Measurements from ENCODE around the gene ADAM30. TPM values are rescaled to one million over a fixed set of nuclear protein-coding genes. Genes with fewer than 3 reads are reported as not detected.

The ADAM30 gene
- total RNA-seq, 1 donor from 2014 or later = not detected

DNA sequence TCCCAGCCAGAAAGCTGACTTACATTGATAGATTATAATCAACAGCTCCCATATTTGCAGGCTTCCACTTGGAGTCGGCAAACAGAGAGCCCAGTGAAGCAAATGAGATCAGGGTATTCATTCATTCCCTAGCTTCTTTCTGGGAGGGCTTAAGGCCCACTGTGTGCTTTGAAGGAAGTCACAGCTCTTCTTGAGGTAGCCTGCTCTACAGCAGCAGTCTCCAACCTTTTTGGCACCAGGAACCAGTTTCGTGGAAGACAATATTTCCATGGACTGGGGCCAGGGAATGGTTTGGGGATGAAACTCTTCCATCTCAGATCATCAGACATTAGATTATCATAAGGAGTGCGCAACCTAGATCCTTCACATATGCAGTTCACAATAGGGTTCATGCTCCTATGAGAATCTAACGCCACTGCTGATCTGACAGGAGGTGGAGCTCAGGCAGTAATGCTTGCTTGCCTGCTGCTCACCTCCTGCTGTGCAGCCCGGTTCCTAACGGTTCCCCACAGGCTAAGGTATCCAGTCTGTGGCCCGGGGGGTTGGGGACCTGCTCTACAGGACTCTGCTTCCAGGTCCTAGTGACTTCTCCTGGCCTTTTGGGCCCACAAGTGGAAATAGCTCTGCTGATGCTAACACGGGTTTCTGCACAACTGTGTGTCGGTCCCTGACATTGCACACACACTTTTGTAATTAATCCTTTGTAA lies 13.7 kb upstream of the ADAM30 start:
- no peak for DNase-seq (ENCODE audit: low spot score)

DNA sequence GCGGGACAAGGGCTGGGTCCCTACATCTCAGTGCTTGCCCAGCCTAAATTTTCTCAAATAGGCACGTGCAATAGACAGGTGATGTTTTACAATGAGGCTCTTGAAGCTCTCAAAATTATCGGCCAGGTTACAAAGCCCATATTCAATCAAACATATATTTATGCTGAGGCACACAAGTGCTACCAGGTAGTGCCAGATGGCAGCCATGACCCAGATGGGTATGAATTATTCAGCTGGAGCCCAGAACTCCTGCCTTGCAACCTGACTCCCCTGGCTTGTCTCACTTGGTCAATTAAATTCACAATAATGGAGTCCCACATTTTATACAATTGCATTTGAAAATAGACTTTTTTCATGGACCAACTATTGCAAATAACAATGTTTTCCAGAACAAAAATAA lies 12.3 kb upstream of the ADAM30 start:
- no peak for DNase-seq (ENCODE audit: low spot score)

DNA sequence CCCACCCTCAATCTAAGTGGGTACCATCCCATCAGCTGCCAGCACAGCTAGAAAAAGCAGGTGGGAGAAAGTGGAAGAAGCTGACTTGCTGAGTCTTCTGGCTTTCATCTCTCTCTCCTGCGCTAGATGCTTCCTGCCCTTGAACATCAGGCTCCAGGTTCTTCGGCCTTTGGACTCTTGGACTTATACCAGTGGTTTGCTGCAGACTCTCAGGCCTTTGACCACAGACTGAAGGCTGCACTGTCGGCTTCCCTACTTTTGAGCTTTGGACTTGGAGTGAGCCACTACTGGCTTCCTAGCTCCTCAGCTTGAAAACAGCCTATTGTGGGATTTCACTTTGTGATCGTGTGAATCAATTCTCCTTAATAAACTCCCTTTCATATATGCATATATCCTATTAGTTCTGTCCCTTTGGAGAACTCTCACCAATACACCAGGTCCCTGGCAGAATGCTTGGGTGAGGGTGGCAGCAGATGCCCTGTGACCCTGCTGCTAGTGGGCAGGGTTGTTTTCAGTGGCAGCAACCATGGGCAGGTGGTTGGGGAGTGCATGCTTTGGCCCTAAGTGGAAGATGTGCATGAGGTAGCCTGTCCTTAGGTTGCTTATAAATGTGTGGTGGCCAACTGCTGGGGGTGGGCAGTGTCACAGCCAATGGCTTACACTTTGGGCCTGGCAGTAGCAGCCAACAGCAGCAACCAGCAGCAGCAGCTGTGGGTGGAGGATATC lies 10.8 kb upstream of the ADAM30 start:
- DNase-seq (ENCODE audit: low spot score) = no peak

DNA sequence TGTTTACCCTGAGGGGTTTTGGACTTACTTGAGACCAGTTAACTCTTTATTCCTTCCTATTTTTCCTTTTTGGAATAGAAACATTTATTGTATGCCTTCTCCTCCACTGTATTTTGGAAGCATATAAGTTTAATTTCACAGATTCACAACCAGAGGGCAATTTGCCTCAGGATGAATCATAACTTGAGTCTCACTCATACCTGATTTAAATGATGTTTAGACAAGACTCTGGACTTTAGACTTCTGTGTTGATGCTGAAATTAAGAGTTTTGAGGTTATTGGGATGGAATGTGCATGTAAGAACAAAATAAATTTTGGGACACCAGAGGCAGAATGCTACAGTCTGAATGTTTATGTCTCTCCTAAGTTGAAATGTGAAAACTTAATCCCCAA lies 7.1 kb upstream of the ADAM30 start:
- DNase-seq (ENCODE audit: low spot score) = no peak

DNA sequence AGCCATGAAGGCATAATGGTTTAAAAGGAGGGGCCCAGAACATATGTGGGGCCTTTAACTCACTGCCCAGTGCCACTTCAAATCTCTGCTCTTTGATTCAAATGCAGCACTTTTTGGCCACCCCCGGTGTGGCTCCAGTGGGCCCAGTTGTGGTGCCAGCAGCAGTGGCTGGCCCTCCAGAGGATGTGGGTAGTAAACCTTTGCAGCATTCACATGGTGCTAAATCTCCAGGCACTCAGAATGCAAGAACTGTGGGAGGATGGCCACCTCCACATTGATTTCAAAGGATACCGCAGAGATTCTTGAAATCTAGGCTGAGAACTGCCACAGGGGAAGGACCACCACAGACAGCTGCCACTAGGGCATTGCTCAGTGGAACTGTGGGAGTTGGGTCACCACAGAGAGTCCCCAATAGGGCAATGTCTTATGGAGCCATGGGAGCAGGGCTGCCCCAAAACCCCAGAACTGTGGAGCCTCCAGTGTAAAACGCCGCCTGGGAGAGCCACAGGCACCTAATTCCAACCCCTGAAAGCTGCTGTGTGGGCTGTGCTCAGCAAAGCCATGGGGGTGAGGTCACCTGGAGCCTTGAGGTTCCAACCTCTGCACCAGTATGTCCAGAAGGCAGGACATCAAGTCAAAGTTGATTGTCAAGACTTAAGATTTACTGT lies 6.6 kb upstream of the ADAM30 start:
- no peak for DNase-seq (ENCODE audit: low spot score)

DNA sequence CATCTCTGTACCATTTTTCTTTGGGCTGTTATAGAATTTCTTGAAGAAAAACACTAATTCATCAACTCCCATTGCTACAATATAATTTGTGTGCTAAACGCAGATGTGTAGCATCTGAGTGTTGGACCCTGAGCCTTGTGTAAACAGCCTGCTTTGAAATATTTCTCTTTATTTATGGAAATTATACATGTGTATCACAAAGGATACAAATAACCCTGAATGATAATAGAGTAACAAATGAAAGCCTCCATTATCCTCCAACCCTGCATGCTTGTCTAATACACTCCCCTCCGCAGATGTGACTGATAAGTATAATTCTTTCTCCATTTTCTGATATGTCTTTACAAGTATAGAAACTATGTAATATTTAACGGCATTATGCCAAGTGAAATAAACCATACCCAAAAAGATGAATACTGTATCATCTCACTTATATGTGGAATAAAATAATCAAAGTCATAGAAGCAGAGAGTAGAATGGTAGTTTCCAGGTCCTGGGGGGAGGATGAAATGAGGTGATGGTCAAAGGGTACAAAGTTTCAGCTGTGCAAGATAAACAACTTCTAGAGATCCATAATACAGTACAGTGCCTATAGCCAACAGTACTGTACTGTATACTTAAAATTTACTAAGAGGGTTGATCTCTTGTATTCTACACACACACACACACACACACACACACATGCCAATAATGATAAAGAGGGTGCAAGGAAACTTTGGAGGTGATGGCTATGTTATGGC lies 2.8 kb upstream of the ADAM30 start:
- no peak for DNase-seq (ENCODE audit: low spot score)

DNA sequence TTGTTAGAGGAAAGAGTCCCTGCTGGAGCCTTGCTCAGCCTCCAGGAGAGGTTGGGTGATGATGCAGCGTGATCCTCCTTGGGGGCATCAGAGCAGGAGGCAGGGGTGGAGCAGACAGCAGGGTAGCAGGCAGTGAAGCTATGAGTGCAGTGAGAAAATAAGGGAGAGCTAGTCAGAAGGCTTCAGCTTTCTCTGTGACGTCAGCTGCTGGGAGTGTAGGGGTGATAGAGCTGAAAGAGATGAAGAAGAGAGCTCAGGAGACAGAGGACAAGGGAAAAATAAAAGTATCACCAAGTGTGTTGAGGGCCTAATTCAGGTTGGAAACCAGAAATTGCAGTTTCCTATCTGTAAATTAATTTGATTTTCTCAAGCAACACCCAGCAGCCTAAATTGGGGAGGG lies 2.2 kb upstream of the ADAM30 start:
- no peak for DNase-seq (ENCODE audit: low spot score)

DNA sequence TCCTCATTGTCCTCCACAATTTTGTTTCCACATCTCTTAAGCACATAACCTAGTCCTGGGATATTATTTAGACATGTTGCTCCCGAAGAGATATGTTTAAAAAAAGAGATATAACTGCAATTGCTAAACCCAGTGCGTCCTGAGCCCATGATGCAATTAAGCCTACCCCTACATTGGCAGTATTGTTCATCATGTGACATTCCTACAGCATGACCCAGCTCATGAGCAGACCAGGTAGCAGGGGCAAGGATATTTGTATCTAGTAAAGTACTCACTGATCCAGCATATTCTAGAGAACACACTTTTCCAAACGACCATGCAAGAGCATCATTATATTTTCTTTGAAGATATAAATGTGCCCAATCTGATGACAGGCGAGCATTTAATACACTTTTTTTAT lies 1.2 kb downstream of the ADAM30 start:
- no peak for DNase-seq (ENCODE audit: low spot score)

DNA sequence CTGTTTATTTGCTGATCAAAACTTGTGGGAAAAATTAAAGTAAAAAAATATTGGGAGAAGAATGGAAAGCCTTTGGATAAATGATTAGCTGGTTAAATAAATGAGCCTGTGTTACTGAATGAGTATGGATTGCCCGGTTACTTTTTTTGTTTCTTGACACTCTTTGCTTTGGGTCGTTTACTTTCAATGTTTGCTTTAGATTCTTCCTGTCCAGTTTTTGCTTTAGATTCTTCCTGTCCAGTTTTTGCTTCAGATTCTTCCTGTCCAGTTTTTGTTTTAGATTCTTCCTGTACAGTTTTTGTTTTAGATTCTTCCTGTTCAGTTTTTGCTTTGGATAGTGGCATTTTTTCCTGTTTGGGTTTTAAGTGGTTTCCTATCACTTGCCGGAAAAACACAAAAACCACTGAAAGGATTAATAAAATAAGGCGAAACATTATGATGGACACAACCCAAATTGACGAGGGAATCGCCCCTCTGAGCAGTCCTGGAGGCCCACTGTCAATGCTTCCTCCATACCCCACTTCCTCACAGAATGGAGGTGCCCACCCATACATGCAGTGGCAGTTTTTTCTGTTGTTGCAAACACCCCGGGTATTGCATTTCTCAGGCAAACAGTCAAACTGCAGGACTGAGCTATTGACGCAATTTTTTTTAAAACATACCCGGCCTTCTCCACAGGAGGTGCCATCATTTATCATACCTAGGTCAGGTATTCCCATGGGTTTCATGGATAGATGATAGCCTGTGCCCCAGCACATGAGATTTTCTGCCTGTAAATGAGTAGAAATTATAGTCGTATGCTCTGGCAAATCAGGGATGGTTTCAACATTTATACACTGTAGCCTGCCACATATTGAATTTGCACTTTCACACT lies 2.3 kb downstream of the ADAM30 start:
- no peak for DNase-seq (ENCODE audit: low spot score)

DNA sequence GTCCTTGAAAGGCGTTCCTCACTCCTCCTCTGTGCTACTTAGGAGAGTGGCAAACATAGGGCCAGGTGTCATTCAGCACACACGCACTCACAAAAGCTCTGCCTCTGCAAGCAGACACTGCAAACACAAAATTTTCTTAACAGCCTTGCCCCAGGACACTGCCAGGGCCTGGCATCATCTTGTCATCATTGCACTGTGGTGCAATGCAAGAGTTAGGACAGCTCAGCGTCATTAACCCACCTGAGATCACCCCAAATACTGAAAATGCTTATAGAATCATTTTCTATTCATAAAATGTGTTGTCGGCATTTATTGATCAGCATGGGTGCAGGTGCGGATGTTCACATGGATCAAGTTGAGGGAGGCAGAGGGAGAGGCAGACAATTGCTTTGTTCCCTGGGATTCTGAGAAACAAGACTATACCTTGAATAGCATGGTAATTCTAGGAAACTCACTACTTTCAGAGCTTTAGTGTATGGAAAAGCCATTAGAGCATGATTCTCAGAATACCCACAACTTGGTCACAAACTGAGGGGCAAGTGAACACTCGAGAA lies 3.0 kb downstream of the ADAM30 start:
- no peak for DNase-seq (ENCODE audit: low spot score)

DNA sequence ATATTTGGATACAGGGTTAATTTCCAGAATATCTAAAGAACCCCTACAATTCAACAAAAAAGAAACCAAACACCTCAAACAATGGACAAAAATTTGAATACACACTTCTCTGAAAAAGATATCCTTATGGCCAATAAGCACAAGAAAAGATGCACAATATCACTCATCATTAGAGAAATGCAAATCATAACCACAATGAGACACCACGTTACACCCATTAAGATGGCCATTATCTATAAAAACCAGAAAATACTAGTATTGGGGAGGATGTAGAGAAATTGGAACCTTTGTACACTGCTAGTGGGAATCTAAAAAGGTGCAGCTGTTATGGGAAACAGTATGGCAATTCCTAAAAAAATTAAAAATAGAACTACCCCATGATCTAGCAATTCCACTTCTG lies 4.9 kb downstream of the ADAM30 start:
- no peak for DNase-seq (ENCODE audit: low spot score)

DNA sequence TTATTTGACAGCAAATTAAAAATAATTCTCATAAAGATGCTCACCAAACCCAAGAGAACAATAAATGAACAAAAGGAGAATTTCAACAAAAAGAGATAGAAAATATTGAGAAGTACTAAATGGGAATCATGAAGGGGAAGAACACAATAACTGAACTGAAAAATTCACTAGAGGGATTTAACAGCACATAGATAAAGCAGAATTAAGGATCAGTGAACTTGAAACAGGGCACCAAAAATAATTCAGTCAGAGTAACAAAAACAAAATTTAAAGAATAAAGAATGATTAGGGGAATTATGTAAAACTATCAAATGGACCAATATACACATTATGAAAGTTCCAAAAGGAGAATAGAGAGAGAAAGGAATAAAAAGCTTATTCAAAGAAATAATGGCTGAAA lies 7.8 kb downstream of the ADAM30 start:
- no peak for DNase-seq (ENCODE audit: low spot score)

DNA sequence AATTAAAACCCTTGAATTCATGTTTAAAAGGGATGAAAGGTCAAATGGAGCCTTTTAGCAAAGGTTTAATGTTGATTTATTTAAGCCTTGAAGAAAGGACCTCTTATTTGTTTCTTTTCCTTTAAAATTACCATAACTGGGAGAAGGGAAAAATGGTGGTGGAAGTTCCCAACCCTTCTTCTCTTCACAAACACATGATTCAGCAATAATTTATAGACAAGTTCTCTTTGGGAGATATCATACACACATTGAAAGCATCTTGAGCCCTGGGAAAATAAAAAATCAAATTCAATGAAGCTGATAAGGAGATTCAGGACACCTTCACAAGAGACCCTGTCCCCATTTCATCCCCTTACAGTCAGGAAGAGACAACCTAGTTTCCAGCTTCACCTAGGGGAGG lies 8.9 kb downstream of the ADAM30 start:
- DNase-seq (ENCODE audit: low spot score) = no peak

DNA sequence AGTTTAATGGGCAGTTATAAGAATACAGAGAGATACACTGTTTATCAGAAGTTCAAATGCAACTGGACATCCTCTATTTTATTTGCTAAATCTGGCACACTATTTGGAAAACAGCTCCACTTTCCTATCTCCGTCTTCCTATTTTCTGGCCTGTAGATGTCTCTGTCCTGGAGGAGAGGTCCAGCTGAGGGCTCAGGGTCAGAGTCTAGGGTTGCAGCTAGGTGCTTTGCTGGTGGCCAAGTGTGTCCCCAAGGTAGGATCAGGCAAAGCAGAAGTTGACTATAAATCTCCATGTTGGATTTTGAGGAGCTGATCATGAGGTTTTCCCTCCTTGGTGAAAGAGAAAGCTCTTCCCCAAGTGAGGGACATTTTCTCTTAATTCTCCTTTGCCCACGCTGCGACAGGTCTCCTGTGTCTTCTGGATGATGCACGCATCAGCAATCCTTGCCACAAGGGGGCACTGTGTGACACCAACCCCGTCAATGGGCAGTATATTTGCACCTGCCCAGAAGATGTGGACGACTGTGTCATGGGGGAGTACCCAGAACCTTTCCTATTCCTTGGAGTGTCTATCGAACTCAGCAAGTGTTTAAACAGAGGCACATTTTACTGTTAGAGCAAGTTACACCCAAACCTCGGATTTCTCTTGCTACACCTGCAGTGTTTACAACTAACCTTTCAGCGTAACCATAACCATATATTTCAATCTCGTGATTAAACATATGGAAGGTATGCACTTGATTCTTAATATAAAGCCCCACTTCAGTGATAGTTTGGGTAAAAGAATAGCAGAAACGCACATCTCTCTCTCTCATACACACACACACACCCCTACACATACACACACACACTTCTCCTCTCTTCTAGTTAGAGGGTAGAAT lies 10.2 kb downstream of the ADAM30 start:
- DNase-seq (ENCODE audit: low spot score) = no peak

DNA sequence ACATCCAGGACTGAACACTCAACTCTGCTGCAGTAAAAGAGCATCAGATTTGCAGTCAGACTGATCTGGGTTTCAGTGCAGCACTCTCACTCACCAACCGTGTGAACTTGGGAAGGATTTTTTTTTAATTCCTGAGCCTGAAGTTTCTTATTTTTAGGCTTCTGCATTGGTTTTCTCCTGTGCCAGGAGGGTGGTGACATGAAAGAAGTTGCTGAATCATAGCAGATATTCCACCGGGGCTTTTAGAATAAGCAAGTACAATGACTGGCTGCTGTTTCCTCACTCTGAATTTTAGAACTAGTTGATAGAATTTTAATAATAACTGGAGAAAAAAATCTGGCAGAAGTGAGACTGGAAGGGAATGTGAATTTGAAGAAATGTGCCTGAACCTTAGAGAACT lies 11.6 kb downstream of the ADAM30 start:
- DNase-seq (ENCODE audit: low spot score) = no peak

DNA sequence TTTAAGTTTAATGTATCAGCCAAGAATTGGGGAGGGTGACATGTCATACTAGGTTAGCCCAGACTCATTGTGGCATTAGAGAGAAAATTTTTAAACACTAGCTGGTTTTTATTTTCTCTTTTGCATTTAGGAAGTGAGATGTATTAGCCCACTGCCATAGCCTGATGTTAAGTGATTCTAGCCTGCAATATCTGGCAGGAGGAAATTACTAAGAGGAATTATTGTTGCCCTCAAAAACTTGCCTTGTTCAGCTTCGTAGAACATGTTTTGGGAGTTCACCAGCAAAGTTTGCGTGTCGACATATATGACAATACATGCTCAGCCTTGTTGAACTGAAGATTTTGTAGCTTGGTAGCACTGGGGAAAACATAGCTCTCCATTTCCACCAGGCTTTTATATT lies 12.5 kb downstream of the ADAM30 start:
- no peak for DNase-seq (ENCODE audit: low spot score)

DNA sequence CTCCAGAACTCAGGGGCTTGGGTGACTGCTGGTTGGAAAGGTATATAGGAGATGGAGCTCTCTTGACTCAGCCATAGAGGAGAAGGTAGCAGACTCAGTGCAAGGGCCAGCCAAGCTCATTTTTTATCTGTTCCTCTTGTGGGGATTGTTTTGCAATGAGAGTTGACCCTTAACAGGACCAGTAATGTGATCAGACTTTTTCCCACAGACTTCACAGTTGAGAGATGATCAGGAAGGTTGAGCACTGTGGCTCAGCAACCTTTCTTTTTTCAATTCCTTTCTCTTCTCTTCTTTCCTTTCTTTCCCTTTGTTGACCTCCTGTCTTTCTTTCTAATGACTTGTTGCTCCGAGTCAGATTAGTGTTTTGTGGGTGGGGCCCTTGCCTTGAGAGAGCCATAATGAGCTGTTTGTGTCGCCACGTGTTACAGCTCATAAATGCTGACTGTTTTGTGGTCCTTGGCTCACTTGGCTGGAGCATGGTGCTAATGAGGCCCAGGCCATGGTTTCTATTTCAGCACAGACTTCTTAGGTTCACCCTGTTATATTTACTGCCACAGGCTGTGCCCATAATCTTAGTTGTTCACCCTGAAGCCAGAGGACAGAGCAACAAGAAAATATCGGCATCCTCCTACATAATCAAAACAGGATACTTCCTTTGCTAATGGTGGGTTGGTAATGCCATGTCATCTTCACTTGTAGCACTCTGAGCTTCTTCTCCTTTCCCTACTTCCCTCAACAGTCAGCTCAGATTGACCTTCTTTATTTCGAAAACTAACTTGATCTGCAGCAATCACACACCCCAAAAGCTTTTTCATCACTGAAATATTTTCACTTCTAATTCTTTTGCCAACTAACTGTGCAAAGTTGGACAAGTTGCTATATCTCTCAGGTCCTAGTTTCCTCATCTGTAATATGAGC lies 13.9 kb downstream of the ADAM30 start:
- DNase-seq (ENCODE audit: low spot score) = no peak

Measured in mesenteric fat pad (tissue), 1 donor.